VCaP (cell line): ENCODE results near the gene BAAT.
A peak's percentile ranks its signal among the peaks of the same experiment; 100 is the strongest.

Experiments
- H3K27ac ChIP-seq: fragments of 450-650 bp; 2 replicates; pipeline ENCODE4 v1.5.1; 2017
- TF ChIP-seq, protein P1 (sequence below): fragments of 450-650 bp; conservative IDR thresholded peaks from 2 replicates; pipeline ENCODE4 v1.5.1; 2017; ENCODE audit warnings: mild to moderate bottlenecking, moderate library complexity

Gene BAAT

DNA sequence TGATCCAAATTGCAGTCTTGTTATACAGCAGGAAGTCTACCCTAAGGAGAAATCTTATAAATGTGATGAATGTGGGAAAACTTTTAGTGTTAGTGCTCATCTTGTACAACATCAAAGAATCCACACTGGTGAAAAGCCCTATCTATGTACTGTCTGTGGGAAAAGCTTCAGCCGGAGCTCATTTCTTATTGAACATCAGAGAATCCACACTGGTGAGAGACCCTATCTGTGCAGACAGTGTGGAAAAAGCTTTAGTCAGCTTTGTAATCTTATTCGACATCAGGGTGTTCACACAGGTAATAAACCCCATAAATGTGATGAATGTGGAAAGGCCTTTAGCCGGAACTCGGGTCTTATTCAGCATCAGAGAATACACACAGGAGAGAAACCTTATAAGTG, 24.3 kb upstream of the BAAT start:
- TF ChIP-seq, protein P1, sequence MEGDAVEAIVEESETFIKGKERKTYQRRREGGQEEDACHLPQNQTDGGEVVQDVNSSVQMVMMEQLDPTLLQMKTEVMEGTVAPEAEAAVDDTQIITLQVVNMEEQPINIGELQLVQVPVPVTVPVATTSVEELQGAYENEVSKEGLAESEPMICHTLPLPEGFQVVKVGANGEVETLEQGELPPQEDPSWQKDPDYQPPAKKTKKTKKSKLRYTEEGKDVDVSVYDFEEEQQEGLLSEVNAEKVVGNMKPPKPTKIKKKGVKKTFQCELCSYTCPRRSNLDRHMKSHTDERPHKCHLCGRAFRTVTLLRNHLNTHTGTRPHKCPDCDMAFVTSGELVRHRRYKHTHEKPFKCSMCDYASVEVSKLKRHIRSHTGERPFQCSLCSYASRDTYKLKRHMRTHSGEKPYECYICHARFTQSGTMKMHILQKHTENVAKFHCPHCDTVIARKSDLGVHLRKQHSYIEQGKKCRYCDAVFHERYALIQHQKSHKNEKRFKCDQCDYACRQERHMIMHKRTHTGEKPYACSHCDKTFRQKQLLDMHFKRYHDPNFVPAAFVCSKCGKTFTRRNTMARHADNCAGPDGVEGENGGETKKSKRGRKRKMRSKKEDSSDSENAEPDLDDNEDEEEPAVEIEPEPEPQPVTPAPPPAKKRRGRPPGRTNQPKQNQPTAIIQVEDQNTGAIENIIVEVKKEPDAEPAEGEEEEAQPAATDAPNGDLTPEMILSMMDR: no peak
- H3K27ac ChIP-seq: no peak overlapping the region

DNA sequence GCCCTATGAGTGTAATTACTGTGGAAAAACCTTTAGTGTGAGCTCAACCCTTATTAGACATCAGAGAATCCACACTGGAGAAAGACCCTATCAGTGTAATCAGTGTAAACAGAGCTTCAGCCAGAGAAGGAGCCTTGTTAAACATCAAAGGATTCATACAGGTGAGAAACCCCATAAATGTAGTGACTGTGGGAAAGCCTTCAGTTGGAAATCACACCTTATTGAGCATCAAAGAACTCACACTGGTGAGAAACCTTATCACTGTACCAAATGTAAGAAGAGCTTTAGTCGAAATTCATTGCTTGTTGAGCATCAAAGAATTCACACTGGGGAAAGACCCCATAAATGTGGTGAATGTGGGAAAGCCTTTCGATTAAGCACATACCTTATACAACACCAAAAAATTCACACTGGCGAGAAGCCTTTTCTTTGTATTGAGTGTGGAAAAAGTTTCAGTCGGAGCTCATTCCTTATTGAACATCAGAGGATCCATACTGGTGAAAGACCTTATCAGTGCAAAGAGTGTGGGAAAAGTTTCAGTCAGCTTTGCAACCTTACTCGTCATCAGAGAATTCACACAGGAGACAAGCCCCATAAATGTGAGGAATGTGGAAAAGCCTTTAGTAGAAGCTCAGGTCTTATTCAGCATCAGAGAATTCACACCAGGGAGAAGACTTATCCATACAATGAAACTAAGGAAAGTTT, 23.7 kb upstream of the BAAT start:
- H3K27ac ChIP-seq: no peak overlapping the region
- TF ChIP-seq, protein P1: no peak

DNA sequence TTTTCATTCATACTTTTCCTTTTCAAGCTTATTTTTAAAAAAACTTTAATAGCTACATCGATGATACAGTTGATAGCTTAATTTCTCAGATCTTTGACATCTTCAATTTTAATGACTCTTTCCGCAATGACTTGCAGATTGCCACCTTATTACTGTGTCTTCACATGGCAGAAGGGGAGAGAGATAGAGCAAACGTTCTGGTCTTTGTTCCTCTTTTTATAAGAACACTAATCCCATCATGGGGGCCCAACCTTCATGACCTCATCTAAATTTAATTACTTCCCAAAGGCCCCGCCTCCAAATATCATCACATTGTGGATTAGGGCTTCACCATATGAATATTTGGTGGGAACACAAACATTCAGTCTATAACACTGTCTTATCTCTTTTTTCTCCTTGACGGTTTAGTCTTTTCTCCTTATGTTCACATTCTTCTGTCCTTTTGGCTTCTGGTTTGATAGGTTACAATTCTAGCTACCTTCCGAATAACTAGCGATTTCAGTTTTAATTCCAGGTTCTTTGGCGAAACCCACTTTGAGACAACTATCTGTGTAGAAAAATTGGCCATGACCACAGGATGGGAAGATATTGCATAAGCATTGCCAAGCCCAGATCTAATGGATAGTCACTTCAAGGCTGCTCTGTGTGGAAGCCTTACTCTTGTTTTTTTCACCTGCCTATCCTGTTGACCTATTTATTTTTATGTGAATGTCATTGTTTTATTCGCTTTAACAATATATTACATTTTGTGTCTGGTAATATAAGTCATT, 18.9 kb upstream of the BAAT start:
- H3K27ac ChIP-seq: no peak overlapping the region
- TF ChIP-seq, protein P1: no peak

DNA sequence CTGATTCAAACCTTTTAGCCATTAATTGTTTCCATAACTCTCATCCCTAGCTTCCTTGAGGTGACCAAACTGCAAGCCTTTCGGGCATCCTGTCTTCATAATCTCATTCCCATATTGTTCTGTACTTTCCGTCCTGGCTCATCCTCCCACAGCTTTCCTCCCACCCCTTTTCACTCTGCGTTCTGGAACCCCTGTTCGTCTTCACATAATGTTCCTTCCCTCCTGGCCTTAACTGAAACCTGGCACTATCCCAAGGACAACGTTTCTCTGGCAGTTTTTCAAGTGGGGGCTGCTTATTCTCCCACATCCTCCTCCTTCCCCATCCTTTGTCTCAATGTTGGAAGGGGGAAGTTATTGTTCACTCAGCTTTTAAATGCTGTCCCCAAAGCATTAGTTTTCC, 15.3 kb upstream of the BAAT start:
- H3K27ac ChIP-seq: no peak overlapping the region
- TF ChIP-seq, protein P1: no peak

DNA sequence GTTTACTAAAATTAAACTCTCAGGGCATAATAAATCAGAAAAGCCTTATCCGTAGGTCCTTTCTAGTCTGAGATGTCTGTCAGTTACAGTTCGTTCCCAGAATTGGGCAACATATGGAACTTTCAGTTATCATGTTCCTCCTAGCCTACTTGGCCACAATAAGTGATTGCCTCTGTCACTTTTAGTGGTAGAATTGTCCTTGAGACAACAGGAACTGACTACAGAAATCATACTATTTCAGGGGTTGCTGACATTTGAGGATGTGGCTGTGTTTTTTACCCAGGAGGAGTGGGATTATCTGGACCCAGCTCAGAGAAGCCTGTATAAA, 14.8 kb upstream of the BAAT start:
- TF ChIP-seq, protein P1: no peak
- H3K27ac ChIP-seq: peak overlapping the region; percentile 80; the same call in 1 of the 2 replicates

DNA sequence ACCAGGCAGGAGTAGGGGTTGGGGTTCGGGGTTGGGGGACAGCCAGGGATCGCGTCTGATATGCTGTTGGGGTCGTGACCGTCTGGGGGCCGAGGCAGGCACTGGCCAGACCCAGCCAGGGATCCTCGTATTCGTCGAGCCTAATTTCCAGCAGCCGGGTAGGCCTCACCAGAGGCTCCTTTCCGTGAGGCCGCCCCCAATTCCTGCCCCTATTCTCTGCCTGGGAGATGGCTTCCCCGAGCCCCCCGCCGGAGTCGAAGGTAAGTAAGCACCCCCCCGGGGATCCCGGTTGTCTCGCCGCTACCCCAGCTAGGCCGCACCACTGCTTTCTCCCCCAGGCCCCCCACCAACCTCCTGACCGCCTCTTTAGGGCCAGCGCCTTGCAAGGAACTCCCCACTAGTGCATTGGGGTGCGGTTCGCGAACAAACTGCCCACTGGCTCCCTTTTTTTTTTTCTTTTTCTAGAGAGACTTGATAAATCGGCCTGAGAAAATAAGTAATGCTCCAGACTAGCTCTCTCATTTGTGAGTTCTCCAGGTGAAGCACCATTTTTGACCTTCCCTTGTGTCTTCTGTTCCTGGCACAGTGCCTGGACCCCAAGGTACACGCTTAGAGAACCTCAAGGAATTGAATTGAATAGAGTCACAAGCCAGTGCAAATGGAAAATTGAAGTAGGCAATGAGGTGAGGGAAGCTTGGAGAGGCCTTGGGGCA, 14.3 kb upstream of the BAAT start:
- H3K27ac ChIP-seq: peak overlapping the region; percentile 80
- TF ChIP-seq, protein P1: no peak

DNA sequence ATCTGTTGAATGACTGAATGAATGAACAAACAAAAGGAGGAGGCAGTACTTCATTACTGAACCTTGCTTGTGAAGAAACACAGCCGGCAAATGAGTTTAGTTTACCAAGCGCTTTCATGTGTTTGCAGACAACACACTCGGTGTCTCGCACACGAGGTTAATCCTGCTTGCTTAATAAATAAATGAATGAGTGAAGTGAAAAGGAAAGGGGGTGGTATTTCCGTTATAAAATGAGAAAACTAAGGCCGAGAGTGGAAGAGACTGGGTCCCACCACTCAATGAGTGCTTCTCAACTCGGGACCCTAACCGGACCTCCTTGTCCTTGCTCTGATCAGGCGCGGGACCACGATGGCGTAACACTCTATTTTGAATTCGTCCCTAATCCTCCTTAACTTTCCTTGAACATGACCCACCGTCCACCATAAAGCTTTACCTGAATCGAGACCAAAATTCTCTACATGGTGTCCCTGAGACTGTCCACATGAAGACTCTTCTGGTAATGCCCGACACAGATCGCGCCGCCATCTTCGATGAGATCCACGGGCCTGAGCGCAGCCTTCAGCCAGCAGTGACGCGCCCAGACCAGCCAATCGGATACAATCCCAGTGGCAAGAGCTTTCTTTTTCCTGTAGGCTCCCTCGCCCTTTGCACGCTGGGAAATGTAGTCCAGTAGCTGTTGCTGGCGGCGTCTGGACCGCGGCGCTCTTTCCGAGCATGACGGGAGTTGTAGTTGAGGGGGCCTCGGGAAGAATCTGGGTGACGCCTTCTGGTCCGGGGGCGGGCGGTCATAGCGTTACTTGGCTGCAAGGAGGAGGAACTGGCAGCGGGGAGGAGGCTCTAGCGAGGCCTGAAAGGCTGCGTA, 13.5 kb upstream of the BAAT start, which contains the start of the genes MRPL50 and ZNF189:
Gene MRPL50, minus strand, starts transcription at position 551 of the 862 bp plus-strand sequence. Its CDS starts 26 bp downstream, at position 525.
Gene ZNF189, plus strand, starts transcription at position 784 of the 862 bp plus-strand sequence. CDS start 306 bp downstream, outside the sequence.
- TF ChIP-seq, protein P1: no peak
- H3K27ac ChIP-seq: peak within 1 kb of the TSS; percentile 80
